Esophagus squamous epithelium (tissue), 5 donors: ENCODE data around the gene AGBL1. TPM values are rescaled to one million over a fixed set of nuclear protein-coding genes. Genes with fewer than 3 reads are reported as not detected.
A peak's percentile ranks its signal among the peaks of the same experiment; 100 is the strongest.

Experiments
- DNase-seq: peaks from one replicate; lab custom pipeline; 2025; lab: John Stamatoyannopoulos, UW
- H3K27ac ChIP-seq, 4 donors: fragments of 200-600 bp; sonication (generic); one replicate each; pipeline ENCODE4 v1.5.1; 2016 to 2019; ENCODE audit warnings: mild to moderate bottlenecking in 1 of 4
- H3K27me3 ChIP-seq, 4 donors: fragments of 200-600 bp; sonication (generic); 1 replicate in 3 of 4; 2 replicates in 1 of 4; pipeline versions ENCODE4 v1.5.1 to v1.6.0; 2017 to 2021; ENCODE audit warnings: antibody characterized with exemption in 1 of 4
- H3K36me3 ChIP-seq, 3 donors: fragments of 200-600 bp; sonication (generic); one replicate each; pipeline ENCODE4 v1.5.1; 2016 to 2019
- H3K4me1 ChIP-seq, 3 donors: fragments of 200-600 bp; sonication (generic); one replicate each; pipeline ENCODE4 v1.5.1; 2017 to 2019
- H3K4me3 ChIP-seq, 4 donors: fragments of 200-600 bp; sonication (generic); 1 replicate in 3 of 4; 2 replicates in 1 of 4; pipeline ENCODE4 v1.5.1; 2016 to 2019; ENCODE audit warnings: mild to moderate bottlenecking in 2 of 4, moderate library complexity in 1 of 4
- H3K9me3 ChIP-seq, 3 donors: fragments of 200-600 bp; sonication (generic); one replicate each; pipeline ENCODE4 v1.5.1; 2016 to 2019
- CTCF ChIP-seq, 6 experiments: fragments of 450-650 bp in 4 of 6; fragments of 200-600 bp in 2 of 6; sonication (generic) in 2 of 6; IDR thresholded peaks; one replicate each; pipeline ENCODE4 v1.5.1; 2016 to 2019; ENCODE audit warnings: antibody characterized with exemption in 6 of 6, mild to moderate bottlenecking in 4 of 6, moderate library complexity in 4 of 6
- POLR2A ChIP-seq, 4 donors: fragments of 450-650 bp; IDR thresholded peaks; one replicate each; pipeline ENCODE4 v1.6.1; 2017; ENCODE audit warnings: antibody characterized with exemption in 4 of 4, mild to moderate bottlenecking in 4 of 4, moderate library complexity in 3 of 4
- WGBS, 2 donors: methylation state at CpG; one replicate each; pipeline ENCODE4 v1.1.5; 2018; 5-methylcytosine and 5-hydroxymethylcytosine counted together
- intact Hi-C: fragments of 100-400 bp; cut with DNase I; formaldehyde crosslinking; loops from one replicate; pipeline ENCODE4 v1.15.0; 2022
- total RNA-seq, 4 donors: library from RNA; depleted of rRNA; stranded (reverse); fragments of >200 nt; gene quantifications; one replicate each; pipeline ENCODE4 v1.1.0, GENCODE V29; 2016
- donor health status: DM: yes; HTN: yes; CAD: no.

The AGBL1 gene
- total RNA-seq, 4 donors from 2014 or later = 0.11 to 0.21 (median 0.19) TPM; not detected in 1

- 80 to 89% methylated on average over 1 of the region's 1 CpG for WGBS, 2 donors
- no peaks in the 10 kb centered on the region for H3K9me3 ChIP-seq
- intact Hi-C loops = no loop called here
- peaks cover 0 to 18% (median 6%) of the 10 kb centered on the region in 3 donors for H3K4me1 ChIP-seq
- H3K27me3 ChIP-seq = no peaks in the 10 kb centered on the region
- TF ChIP-seq POLR2A (IDR thresholded peaks at IDR 0.05) = no peak
- TF ChIP-seq CTCF (IDR thresholded peaks at IDR 0.05) = no peak
- no peak for DNase-seq
- H3K36me3 ChIP-seq = no peaks in the 10 kb centered on the region
- H3K4me3 ChIP-seq = no peak overlapping the region
- H3K27ac ChIP-seq = no peak overlapping the region
Measured at GRCh38 chr15:86349565-86349964, 269.9 kb downstream of the AGBL1 start.

GRCh38 chr15:86353213-86353612, 273.5 kb downstream of the AGBL1 start:
- H3K27me3 ChIP-seq = no peaks in the 10 kb centered on the region
- no peak overlapping the region for H3K27ac ChIP-seq
- peaks cover 0 to 3% (median 0%) of the 10 kb centered on the region in 3 donors for H3K4me1 ChIP-seq
- no peaks in the 10 kb centered on the region for H3K36me3 ChIP-seq
- H3K9me3 ChIP-seq = no peaks in the 10 kb centered on the region
- DNase-seq = no peak
- intact Hi-C loops = no loop called here
- TF ChIP-seq POLR2A (IDR thresholded peaks at IDR 0.05) = no peak
- no peak for TF ChIP-seq CTCF (IDR thresholded peaks at IDR 0.05)
- 45 to 76% methylated on average over 1 of the region's 1 CpG for WGBS, 2 donors
- no peak overlapping the region for H3K4me3 ChIP-seq

GRCh38 chr15:86355361-86355760, 275.7 kb downstream of the AGBL1 start:
- intact Hi-C loops = no loop called here

GRCh38 chr15:86355801-86356200, 276.1 kb downstream of the AGBL1 start:
- TF ChIP-seq POLR2A (IDR thresholded peaks at IDR 0.05) (no peak), CTCF (IDR thresholded peaks at IDR 0.05) (no peak)
- no peaks in the 10 kb centered on the region for H3K27me3 ChIP-seq
- intact Hi-C loops = no loop called here
- H3K9me3 ChIP-seq = peaks cover 0 to 5% (median 0%) of the 10 kb centered on the region in 3 donors
- H3K4me3 ChIP-seq = no peak overlapping the region
- H3K27ac ChIP-seq = no peak overlapping the region
- no peaks in the 10 kb centered on the region for H3K36me3 ChIP-seq
- no peaks in the 10 kb centered on the region for H3K4me1 ChIP-seq
- DNase-seq = no peak
- WGBS, 2 donors = 29 to 33% methylated on average over 1 of the region's 1 CpG

More at GRCh38 chr15:86355361-86355760, 275.7 kb downstream of the AGBL1 start:
- Histone ChIP-seq H3K27ac (no peak overlapping the region), H3K27me3 (no peaks in the 10 kb centered on the region), H3K36me3 (no peaks in the 10 kb centered on the region), H3K4me1 (no peaks in the 10 kb centered on the region), H3K4me3 (no peak overlapping the region), H3K9me3 (peaks cover 0 to 4% (median 0%) of the 10 kb centered on the region in 3 donors)
- no peak for DNase-seq
- no peak for TF ChIP-seq CTCF (IDR thresholded peaks at IDR 0.05)
- no peak for TF ChIP-seq POLR2A (IDR thresholded peaks at IDR 0.05)

GRCh38 chr15:86362555-86362954, 282.9 kb downstream of the AGBL1 start:
- no peak for DNase-seq
- no peak for TF ChIP-seq POLR2A (IDR thresholded peaks at IDR 0.05)
- TF ChIP-seq CTCF (IDR thresholded peaks at IDR 0.05) = no peak
- Histone ChIP-seq H3K9me3 (peaks cover 0 to 5% (median 0%) of the 10 kb centered on the region in 3 donors), H3K27ac (peak overlapping the region; percentile 46 to 82 (median 70)), H3K27me3 (no peaks in the 10 kb centered on the region), H3K4me1 (peaks cover 0 to 11% (median 0%) of the 10 kb centered on the region in 3 donors), H3K4me3 (no peak overlapping the region), H3K36me3 (no peaks in the 10 kb centered on the region)
- intact Hi-C loops = no loop called here
